SK-N-SH (cell line): ENCODE measurements around the gene DENND5A.

Experiments
- CTCF ChIP-seq: fragments of 200-600 bp; sonication (generic); IDR thresholded peaks from 2 replicates; pipeline ENCODE4 v1.6.1; 2017; ENCODE audit warnings: antibody characterized with exemption, mild to moderate bottlenecking, moderate library complexity
- MXI1 ChIP-seq: IDR thresholded peaks from 2 replicates; pipeline ENCODE4 v1.6.1; 2012; ENCODE audit warnings: mild to moderate bottlenecking, low read depth, low read length, improper control_type of control experiment
- POLR2AphosphoS5 ChIP-seq: IDR thresholded peaks from 2 replicates; pipeline ENCODE4 v1.6.1; 2012; ENCODE audit warnings: low read depth, low read length
- RAD21 ChIP-seq: IDR thresholded peaks from 2 replicates; pipeline ENCODE4 v1.6.1; 2012; ENCODE audit warnings: mild to moderate bottlenecking, low read length
- TF ChIP-seq, protein P1 (sequence below): IDR thresholded peaks from 2 replicates; pipeline ENCODE4; 2012
- TF ChIP-seq, protein P2 (sequence below): IDR thresholded peaks from 2 replicates; pipeline ENCODE4 v1.4.0; 2012; ENCODE audit warnings: low read depth, borderline replicate concordance

DNA sequence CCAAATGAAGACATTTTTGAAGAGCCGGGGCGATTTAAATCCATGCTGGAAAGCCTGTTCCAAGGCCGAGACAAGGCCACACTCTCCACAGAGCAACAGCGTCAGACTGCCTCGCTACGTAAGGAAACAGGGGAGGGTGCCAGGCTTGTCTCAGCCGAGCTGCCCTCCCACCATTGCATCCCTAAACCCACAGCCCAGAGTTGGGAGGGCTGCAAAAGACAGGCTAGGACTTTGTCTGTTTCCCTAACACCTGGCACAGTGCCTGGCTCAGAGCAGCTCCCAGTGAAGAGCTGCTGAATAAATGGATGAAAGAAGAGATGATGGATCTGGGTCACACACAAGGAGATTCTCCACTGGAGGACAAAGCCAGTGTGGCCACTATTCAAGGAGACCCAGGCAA, 122.4 kb downstream of the DENND5A start:
- TF ChIP-seq CTCF: no peak
- no peak for TF ChIP-seq MXI1
- TF ChIP-seq, protein P1, sequence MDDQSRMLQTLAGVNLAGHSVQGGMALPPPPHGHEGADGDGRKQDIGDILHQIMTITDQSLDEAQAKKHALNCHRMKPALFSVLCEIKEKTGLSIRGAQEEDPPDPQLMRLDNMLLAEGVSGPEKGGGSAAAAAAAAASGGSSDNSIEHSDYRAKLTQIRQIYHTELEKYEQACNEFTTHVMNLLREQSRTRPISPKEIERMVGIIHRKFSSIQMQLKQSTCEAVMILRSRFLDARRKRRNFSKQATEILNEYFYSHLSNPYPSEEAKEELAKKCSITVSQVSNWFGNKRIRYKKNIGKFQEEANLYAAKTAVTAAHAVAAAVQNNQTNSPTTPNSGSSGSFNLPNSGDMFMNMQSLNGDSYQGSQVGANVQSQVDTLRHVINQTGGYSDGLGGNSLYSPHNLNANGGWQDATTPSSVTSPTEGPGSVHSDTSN: no peak
- no peak for TF ChIP-seq POLR2AphosphoS5
- TF ChIP-seq, protein P2, sequence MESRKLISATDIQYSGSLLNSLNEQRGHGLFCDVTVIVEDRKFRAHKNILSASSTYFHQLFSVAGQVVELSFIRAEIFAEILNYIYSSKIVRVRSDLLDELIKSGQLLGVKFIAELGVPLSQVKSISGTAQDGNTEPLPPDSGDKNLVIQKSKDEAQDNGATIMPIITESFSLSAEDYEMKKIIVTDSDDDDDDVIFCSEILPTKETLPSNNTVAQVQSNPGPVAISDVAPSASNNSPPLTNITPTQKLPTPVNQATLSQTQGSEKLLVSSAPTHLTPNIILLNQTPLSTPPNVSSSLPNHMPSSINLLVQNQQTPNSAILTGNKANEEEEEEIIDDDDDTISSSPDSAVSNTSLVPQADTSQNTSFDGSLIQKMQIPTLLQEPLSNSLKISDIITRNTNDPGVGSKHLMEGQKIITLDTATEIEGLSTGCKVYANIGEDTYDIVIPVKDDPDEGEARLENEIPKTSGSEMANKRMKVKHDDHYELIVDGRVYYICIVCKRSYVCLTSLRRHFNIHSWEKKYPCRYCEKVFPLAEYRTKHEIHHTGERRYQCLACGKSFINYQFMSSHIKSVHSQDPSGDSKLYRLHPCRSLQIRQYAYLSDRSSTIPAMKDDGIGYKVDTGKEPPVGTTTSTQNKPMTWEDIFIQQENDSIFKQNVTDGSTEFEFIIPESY: no peak
- TF ChIP-seq RAD21: no peak
